Large intestine (tissue), 1 donor: ENCODE measurements around the gene FAM76B. TPM values are rescaled to one million over a fixed set of nuclear protein-coding genes. Genes with fewer than 3 reads are reported as not detected.

ENCODE experiments used
- polyA plus RNA-seq: library from polyadenylated mRNA; unstranded; fragments of 120-200 nt; gene quantifications from one replicate; pipeline ENCODE4 v1.2.1, GENCODE V29; 2013

FAM76B gene
- polyA plus RNA-seq, 1 donor: 41.0 TPM

Other genes starting within 250 kb of the FAM76B start
- 80.0 TPM for gene CEP57, start 716 bp upstream of the FAM76B start, polyA plus RNA-seq
- 27.7 TPM for gene MTMR2, start 134.3 kb upstream of the FAM76B start, polyA plus RNA-seq